Hepatocyte (in vitro differentiated cells): ENCODE data around the gene MTR. TPM values are rescaled to one million over a fixed set of nuclear protein-coding genes. Genes with fewer than 3 reads are reported as not detected.

ENCODE experiments used
- DNase-seq: peaks from one replicate; pipeline ENCODE4 v3.0.0-alpha.2; 2016; ENCODE audit warnings: low spot score
- H2AFZ ChIP-seq: fragments of 200-600 bp; sonication (generic); 2 replicates; pipeline ENCODE4 v1.6.0; 2016; ENCODE audit warnings: antibody characterized with exemption, mild to moderate bottlenecking
- H3K27ac ChIP-seq: fragments of 200-600 bp; sonication (generic); 2 replicates; pipeline ENCODE4 v1.5.1; 2016; ENCODE audit warnings: mild to moderate bottlenecking
- H3K27me3 ChIP-seq: fragments of 200-600 bp; sonication (generic); 2 replicates; pipeline ENCODE4 v1.6.1; 2016
- H3K36me3 ChIP-seq: fragments of 200-600 bp; sonication (generic); replicated peaks from 2 replicates; pipeline ENCODE4 v1.5.1; 2016; ENCODE audit warnings: low read depth; ENCODE audit not compliant: insufficient read depth
- H3K4me1 ChIP-seq: fragments of 200-600 bp; sonication (generic); 2 replicates; pipeline ENCODE4 v1.5.1; 2016; ENCODE audit warnings: mild to moderate bottlenecking, moderate library complexity; ENCODE audit not compliant: insufficient read depth
- H3K4me2 ChIP-seq: fragments of 200-600 bp; sonication (generic); 2 replicates; pipeline ENCODE4 v1.6.0; 2016
- H3K4me3 ChIP-seq: fragments of 200-600 bp; sonication (generic); 2 replicates; pipeline ENCODE4 v1.5.1; 2016; ENCODE audit warnings: mild to moderate bottlenecking
- H3K79me2 ChIP-seq: fragments of 200-600 bp; sonication (generic); 2 replicates; pipeline ENCODE4 v1.6.0; 2017; ENCODE audit warnings: mild to moderate bottlenecking
- H3K9me2 ChIP-seq: fragments of 200-600 bp; sonication (generic); replicated peaks from 2 replicates; pipeline ENCODE4 v1.6.0; 2017; ENCODE audit warnings: mild to moderate bottlenecking; ENCODE audit not compliant: insufficient read depth
- H3K9me3 ChIP-seq: fragments of 200-600 bp; sonication (generic); 2 replicates; pipeline ENCODE4 v1.5.1; 2016; ENCODE audit warnings: low read depth, mild to moderate bottlenecking
- H4K20me1 ChIP-seq: fragments of 200-600 bp; sonication (generic); 2 replicates; pipeline ENCODE4 v1.6.0; 2016; ENCODE audit warnings: mild to moderate bottlenecking; ENCODE audit not compliant: insufficient read depth, poor library complexity, severe bottlenecking
- EZH2 ChIP-seq: fragments of 200-600 bp; sonication (generic); IDR thresholded peaks from 2 replicates; pipeline ENCODE4 v1.6.1; 2016; ENCODE audit warnings: antibody characterized with exemption, mild to moderate bottlenecking, borderline replicate concordance
- EZH2phosphoT487 ChIP-seq: fragments of 200-600 bp; sonication (generic); IDR thresholded peaks from one replicate; pipeline ENCODE4 v1.6.1; 2018; ENCODE audit warnings: antibody characterized with exemption, mild to moderate bottlenecking, low read depth, moderate library complexity; ENCODE audit not compliant: unreplicated experiment, severe bottlenecking
- WGBS: methylation state at CpG from one replicate; pipeline ENCODE4 v1.1.6; 2016; ENCODE audit warnings: low lambda C conversion rate; ENCODE audit errors: missing lambda C conversion rate; 5-methylcytosine and 5-hydroxymethylcytosine counted together
- polyA plus RNA-seq: library from polyadenylated mRNA; unstranded; fragments of >200 nt; fragmentation: Nextera tagmentation; extraction: Ambion mirVana; gene quantifications from 2 replicates; pipeline ENCODE4 v1.2.1, GENCODE V29; 2016
- total RNA-seq: library from RNA; depleted of rRNA; stranded (reverse); fragments of >200 nt; gene quantifications from 2 replicates; pipeline ENCODE4 v1.2.3, GENCODE V29; 2014
- TF ChIP-seq, protein P1 (sequence below): fragments of 200-600 bp; sonication (generic); IDR thresholded peaks from 2 replicates; pipeline ENCODE4 v1.5.1; 2016; ENCODE audit warnings: antibody characterized with exemption, mild to moderate bottlenecking; ENCODE audit not compliant: poor library complexity

MTR gene
- total and polyA plus RNA-seq, 2 experiments from 2014 or later: 9.6 to 23.8 TPM

GRCh38 chr1:236875975-236876374, 80.9 kb downstream of the MTR start:
- DNase-seq: no peak
- H3K27ac ChIP-seq: no peak overlapping the region
- no peaks in the 10 kb centered on the region for H3K9me2 ChIP-seq
- WGBS: 93% methylated on average over 5 of the region's 5 CpGs
- H4K20me1 ChIP-seq: no peaks in the 10 kb centered on the region
- H3K9me3 ChIP-seq: no peaks in the 10 kb centered on the region
- no peak overlapping the region for H3K4me2 ChIP-seq
- no peak overlapping the region for H2AFZ ChIP-seq
- H3K4me3 ChIP-seq: no peak overlapping the region
- no peaks in the 10 kb centered on the region for H3K36me3 ChIP-seq
- no peaks in the 10 kb centered on the region for H3K27me3 ChIP-seq
- TF ChIP-seq, protein P1, sequence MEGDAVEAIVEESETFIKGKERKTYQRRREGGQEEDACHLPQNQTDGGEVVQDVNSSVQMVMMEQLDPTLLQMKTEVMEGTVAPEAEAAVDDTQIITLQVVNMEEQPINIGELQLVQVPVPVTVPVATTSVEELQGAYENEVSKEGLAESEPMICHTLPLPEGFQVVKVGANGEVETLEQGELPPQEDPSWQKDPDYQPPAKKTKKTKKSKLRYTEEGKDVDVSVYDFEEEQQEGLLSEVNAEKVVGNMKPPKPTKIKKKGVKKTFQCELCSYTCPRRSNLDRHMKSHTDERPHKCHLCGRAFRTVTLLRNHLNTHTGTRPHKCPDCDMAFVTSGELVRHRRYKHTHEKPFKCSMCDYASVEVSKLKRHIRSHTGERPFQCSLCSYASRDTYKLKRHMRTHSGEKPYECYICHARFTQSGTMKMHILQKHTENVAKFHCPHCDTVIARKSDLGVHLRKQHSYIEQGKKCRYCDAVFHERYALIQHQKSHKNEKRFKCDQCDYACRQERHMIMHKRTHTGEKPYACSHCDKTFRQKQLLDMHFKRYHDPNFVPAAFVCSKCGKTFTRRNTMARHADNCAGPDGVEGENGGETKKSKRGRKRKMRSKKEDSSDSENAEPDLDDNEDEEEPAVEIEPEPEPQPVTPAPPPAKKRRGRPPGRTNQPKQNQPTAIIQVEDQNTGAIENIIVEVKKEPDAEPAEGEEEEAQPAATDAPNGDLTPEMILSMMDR: no peak
- TF ChIP-seq EZH2 (no peak), EZH2phosphoT487 (no peak)
- H3K79me2 ChIP-seq: no peaks in the 10 kb centered on the region
- no peaks in the 10 kb centered on the region for H3K4me1 ChIP-seq

DNA sequence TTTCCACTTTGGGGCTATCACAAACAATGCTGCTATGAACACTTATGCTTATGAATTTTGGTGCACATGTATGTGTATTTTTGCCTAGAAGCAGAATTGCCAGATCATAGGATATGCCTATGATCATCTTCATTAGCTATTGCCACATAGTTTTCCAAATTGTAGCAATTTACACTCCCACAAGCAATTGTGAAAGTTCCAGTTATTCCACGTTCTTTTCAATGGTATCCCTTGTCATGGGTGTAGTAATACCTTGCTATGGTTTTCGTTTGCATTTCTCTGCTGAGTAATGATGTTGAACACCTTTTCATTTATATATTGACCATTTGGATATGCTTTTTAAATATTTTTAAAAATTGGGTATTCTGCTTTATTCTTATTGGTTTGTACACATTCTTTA, 82.6 kb downstream of the MTR start:
- no peaks in the 10 kb centered on the region for H3K36me3 ChIP-seq
- H3K27me3 ChIP-seq: no peaks in the 10 kb centered on the region
- WGBS: 98% methylated on average over 2 of the region's 2 CpGs
- no peaks in the 10 kb centered on the region for H3K4me1 ChIP-seq
- no peaks in the 10 kb centered on the region for H3K79me2 ChIP-seq
- H2AFZ ChIP-seq: no peak overlapping the region
- H3K9me3 ChIP-seq: no peaks in the 10 kb centered on the region
- DNase-seq: no peak
- no peaks in the 10 kb centered on the region for H3K9me2 ChIP-seq
- no peak overlapping the region for H3K4me2 ChIP-seq
- TF ChIP-seq, protein P1: no peak
- H3K4me3 ChIP-seq: no peak overlapping the region
- no peaks in the 10 kb centered on the region for H4K20me1 ChIP-seq
- no peak overlapping the region for H3K27ac ChIP-seq

DNA sequence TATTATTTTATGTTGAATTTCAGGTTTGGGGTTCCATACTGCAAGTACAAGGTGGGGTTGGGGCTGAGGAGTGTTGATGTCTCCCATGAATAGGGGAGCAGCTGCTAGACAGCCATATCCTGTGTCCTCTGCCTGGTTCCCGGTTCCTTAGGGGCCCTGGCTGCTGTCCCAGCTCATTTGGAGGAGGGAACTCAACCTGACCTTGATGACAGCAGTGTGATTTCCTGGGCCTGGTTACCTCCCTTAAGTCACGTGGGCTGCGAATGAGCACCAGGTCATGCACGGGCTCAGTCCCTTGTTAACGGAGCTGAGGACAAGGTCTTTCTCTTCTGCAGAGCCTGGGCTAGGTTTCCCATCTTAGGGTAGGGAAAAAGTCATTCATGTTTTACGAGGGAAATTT, 85.1 kb downstream of the MTR start:
- H4K20me1 ChIP-seq: no peaks in the 10 kb centered on the region
- H3K79me2 ChIP-seq: no peaks in the 10 kb centered on the region
- H2AFZ ChIP-seq: no peak overlapping the region
- WGBS: 98% methylated on average over 6 of the region's 6 CpGs
- no peak overlapping the region for H3K4me3 ChIP-seq
- no peaks in the 10 kb centered on the region for H3K9me2 ChIP-seq
- TF ChIP-seq EZH2 (no peak), EZH2phosphoT487 (no peak)
- TF ChIP-seq, protein P1: no peak
- no peaks in the 10 kb centered on the region for H3K27me3 ChIP-seq
- H3K36me3 ChIP-seq: no peaks in the 10 kb centered on the region
- H3K4me1 ChIP-seq: no peaks in the 10 kb centered on the region
- no peak overlapping the region for H3K4me2 ChIP-seq
- no peak overlapping the region for H3K27ac ChIP-seq
- DNase-seq: no peak
- no peaks in the 10 kb centered on the region for H3K9me3 ChIP-seq

GRCh38 chr1:236882678-236883077, 87.6 kb downstream of the MTR start:
- H3K36me3 ChIP-seq: peaks cover 3% of the 10 kb centered on the region
- DNase-seq: no peak
- H4K20me1 ChIP-seq: no peaks in the 10 kb centered on the region
- H3K4me2 ChIP-seq: no peak overlapping the region
- no peaks in the 10 kb centered on the region for H3K9me3 ChIP-seq
- no peak overlapping the region for H3K27ac ChIP-seq
- 67% methylated on average over 4 of the region's 4 CpGs for WGBS
- no peak overlapping the region for H2AFZ ChIP-seq
- H3K79me2 ChIP-seq: no peaks in the 10 kb centered on the region
- no peak for TF ChIP-seq EZH2
- TF ChIP-seq, protein P1: no peak
- no peak for TF ChIP-seq EZH2phosphoT487
- no peak overlapping the region for H3K4me3 ChIP-seq
- H3K27me3 ChIP-seq: no peaks in the 10 kb centered on the region
- H3K4me1 ChIP-seq: no peaks in the 10 kb centered on the region
- no peaks in the 10 kb centered on the region for H3K9me2 ChIP-seq
